GM18520 (cell line): Measurements from ENCODE around the gene ANXA6.

Source experiments
- ATAC-seq: cut with Tn5 transposase; IDR thresholded peaks from one replicate; pipeline ENCODE4 v1.9.1; 2021; ENCODE audit not compliant: unreplicated experiment

The ANXA6 gene

GRCh38 chr5:151106509-151106908 lies 51.1 kb downstream of the ANXA6 start:
- no peak for ATAC-seq

- no peak for ATAC-seq
These were observed 51.5 kb downstream of the ANXA6 start for GRCh38 chr5:151106043-151106442.

DNA sequence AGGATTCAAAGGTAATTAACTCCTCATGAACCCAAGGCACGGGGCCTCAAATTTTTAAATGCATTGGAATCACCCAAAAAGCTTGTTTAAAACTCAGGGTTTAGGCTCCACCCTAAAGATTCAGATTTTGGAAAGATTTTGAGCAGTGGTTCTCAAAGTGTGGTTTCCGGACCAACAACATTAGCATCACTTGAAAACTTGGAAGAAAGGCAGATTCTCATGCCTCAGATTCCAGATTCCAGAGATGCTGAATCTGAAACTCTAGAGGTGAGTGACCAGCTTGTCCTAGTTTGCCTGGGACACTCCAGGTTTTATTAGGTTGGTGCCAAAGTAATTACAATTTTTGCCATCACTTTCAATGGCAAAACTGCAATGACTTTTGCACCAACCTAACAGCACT lies 52.0 kb downstream of the ANXA6 start:
- ATAC-seq = no peak

- ATAC-seq = no peak
These were observed 52.8 kb downstream of the ANXA6 start for GRCh38 chr5:151104795-151105194.

DNA sequence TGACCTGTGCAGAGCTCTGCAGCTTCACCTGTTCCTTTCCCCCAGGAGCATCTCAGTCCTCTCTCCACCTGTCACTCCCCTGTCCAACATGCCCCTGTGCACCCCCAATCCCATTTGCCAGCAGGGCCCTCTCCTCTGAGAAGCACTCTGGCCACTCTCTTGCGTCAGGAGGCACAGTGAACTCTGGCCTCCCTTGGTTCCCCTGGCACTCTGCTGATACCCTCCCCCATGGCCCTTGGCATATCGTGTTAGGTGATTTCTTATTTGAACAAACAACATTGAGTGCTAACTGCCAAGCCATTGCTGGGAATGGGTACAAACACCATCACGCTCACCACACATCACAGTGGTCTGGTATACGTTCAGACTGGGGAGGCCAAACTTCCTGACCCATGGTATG lies 55.8 kb downstream of the ANXA6 start:
- no peak for ATAC-seq

DNA sequence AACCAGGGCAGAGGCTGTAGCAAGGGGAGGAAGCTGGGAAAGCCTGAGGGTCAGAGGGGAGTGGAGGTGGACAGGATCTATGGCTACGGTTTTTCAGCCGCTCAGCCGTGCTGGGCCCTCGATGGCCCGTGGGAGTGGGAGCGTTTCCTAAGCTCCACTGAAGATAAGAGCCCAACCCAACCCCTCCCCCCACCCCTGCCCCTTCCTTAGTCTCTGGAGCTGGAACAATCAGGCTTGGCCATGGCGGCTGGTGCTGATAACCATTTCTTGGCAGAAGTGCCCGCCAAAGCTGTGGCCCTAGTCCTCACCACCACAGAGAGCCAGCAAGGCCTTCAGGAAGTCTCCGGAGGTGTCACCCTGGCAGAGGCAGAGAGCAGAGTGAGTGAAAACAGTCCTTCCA lies 56.4 kb downstream of the ANXA6 start:
- no peak for ATAC-seq

DNA sequence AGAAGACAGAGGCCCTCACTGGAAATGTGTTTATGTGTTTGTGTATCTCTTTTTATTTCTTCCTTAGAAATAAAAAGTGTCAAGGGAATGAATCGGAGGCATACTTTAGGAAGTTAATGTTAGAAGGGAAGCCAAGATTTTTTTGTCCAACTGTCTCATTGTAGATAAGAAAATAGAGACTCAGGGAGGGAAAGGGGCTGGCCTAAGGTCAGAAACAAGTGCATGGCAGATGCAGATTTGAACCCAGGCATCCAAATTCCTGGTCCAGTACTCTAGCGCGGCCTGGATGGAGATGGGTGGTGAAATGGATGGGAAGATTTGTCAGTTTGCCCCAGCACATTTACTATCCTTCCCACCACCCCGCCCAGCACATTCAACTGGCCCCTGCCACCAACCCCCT lies 56.9 kb downstream of the ANXA6 start:
- no peak for ATAC-seq

DNA sequence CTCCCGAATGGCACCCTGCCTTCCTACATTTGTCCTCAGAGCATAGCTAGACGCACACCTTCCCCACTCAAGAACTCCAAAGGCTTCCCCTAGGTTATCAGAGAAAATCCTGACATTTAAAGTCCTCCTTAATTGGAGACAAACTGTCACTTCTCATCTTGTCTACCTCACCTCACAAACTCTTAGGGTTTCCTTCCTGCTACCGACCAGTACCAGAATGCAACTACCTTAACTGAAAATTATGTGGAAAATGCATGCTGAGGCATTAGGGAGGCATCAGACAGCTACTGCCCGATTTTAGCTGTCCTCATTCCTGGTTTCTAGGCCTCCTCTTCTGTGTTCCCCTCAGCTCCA lies 58.8 kb downstream of the ANXA6 start:
- ATAC-seq = no peak

GRCh38 chr5:151097820-151098767 lies 59.5 kb downstream of the ANXA6 start:
- peak; percentile 44 for ATAC-seq

GRCh38 chr5:151097061-151097460 lies 60.5 kb downstream of the ANXA6 start:
- no peak for ATAC-seq

DNA sequence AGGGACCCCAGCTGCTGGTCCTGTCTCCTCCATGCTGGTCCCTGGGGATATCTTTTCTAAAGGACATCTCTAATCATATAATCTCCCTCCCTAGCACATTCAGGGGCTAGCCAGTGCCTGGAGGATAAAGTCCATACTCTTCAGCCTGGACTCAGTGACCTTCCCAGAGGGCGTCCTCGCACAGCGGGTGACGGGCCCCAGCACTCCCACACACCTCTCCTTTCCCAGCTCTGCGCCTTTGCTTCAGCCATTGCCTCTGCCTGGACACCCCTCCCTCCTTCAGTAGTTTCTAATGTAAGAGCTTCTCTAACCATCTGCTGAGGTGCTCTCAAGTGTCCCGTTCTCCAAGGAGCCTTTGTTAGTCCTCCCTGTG lies 61.6 kb downstream of the ANXA6 start:
- ATAC-seq = no peak

DNA sequence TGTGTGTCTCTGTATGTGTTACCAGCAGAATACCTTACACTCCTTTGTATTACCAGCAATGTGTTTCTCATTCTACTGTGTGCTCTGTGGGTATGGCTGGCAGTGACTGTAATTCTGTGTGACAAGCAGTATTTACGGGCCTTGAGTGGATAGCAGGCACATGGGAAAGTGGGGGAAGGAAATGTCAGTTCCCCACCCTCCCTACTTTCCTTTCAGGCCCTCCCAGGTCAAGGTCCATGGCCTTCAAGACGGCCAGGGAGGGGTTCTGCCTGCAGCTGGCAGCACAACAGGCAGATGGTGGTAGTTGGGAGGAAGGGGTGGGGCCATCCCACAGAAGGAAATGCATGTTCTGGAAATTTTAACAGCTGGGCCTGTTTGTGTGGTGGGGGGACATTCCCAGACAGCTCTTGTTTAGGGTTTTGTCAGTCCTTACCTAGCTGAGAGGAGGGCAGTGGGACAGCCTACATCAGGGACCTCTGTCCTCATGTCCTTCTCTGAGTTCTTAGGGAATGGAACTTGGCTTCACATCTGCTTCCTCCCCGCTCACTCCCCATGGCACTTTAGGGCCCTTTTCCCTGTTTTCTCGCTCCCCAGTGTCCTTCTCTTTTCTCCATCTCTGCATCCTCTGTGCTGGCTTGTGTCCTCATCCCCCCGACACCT lies 62.1 kb downstream of the ANXA6 start:
- no peak for ATAC-seq

GRCh38 chr5:151094852-151095245 lies 62.7 kb downstream of the ANXA6 start:
- ATAC-seq = no peak

DNA sequence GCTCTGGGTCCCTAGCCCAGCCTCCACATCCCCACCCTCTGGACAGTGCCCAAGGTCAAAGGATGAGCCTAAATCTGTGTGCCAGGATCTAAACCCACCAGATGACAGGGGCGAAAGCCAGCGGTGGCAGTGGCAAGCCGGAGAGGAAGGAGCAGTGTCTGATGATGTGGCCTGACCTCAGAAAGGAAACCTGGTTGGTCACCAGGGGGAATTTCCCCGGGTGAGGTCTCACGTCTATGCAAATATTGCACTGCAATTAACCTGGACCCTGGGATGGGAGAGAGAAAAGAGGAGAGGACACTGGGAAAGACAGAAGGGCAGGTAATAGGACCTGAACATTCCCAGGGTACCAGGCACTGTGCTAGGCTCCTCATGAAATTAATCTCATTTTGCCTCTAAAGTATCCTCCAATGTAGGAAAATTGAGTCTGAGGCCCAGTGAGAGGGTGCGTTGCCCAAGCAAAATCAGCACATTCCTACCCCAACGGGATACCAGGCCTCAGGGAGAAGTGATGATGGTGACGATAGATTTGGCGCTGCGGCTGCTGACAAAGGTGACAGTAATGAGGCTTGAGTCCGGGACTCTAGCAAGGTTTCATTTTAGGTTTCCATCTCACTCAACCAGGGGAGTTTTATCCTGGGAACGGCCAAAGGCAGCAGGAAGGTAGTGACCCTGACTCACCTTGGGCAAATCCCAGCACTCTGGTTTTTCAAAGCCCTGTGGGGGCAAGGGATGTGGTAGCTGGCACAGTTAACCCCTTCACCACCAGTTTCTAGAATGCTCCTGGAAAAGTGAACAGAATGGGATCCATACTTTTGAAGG lies 63.3 kb downstream of the ANXA6 start:
- ATAC-seq = peak; percentile 62

GRCh38 chr5:151093476-151093889 lies 64.1 kb downstream of the ANXA6 start:
- ATAC-seq = no peak

GRCh38 chr5:151092762-151093161 lies 64.8 kb downstream of the ANXA6 start:
- no peak for ATAC-seq

GRCh38 chr5:151089726-151090125 lies 67.9 kb downstream of the ANXA6 start:
- no peak for ATAC-seq

DNA sequence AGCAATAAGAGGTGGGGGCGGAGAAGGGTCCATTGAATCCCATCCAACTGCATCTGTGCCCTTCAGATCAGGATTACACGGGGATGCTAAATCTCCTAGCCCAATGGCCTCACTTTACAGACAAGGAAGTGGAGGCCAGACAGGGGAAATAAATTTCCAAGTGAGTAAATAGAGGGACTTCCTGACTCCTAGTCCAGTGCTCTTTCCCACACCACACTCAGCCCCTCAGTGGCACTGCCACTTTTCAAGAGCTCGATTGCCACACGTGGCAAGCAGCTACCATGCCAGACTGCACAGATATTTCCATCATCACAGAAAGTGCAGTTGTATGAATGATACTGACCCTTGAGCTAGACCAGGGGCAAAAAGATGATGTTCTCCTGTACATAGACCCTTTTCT lies 68.6 kb downstream of the ANXA6 start:
- no peak for ATAC-seq

DNA sequence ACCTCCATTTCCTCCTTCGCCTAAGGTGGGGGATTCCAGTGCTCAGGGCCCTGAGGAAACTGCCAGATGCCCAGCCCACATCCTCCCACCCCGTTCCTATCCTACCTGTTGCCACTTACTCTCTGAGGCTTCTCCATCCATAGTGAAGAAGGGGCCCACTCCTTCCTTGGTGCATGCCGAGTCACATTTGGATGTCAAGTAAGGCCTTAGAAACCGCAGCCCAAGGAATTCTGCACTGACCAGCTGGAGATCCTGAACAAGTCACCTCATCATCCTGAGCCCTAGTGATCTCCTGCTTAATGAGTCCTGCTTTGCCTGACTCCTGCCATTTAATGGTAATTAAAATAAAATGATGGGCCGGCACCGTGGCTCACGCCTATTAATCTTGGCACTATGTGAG lies 70.1 kb downstream of the ANXA6 start:
- ATAC-seq = no peak

GRCh38 chr5:151086905-151087360 lies 70.6 kb downstream of the ANXA6 start:
- peak; percentile 39 for ATAC-seq

- ATAC-seq = no peak
These were observed 71.2 kb downstream of the ANXA6 start for GRCh38 chr5:151086192-151086869.
